COLO829 (cell line): ENCODE measurements around the gene FBLN2.

Experiments used
- DNase-seq: peaks from one replicate; pipeline ENCODE4 v3.0.0; 2012; ENCODE audit warnings: low spot score

The FBLN2 gene

DNA sequence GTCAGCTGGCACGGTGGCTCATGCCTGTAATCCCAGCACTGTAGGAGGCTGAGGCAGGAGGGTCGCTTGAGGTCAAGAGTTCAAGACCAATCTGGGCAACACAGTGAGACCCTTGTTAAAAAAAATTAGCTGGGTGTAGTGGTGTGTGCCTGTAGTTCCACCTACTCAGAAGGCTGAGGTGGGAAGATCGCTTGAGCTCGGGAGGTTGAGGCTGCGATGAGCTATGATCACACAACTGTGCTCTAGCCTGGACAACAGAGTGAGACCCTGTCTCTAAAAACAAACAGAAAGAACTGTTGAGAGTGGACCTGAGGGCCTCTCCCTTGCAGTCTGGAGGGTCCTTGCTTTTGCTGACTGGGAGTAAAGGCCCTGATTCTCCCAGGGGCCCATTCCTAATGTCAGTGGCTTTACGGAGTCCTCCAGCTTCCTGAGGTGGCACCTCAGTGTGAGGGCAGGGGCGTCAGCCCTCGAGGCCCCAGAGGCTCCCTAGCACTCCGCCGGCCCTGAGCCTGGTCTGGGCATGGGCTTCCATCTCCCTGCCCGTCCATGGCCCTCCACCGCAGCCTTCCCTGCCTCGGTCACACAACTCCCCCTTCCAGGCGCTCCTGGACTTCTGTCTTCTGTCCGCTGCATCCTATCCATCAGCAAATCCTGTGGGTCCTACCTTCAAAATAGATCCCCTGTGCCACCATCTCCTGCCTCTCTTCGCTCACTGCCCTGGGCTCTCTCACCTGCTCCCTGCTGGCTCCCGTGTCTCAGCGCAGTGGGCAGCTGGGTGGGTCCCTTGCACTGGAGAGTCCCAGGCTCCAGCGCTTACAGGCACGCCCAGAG, 19.0 kb downstream of the FBLN2 start:
- DNase-seq: no peak

DNA sequence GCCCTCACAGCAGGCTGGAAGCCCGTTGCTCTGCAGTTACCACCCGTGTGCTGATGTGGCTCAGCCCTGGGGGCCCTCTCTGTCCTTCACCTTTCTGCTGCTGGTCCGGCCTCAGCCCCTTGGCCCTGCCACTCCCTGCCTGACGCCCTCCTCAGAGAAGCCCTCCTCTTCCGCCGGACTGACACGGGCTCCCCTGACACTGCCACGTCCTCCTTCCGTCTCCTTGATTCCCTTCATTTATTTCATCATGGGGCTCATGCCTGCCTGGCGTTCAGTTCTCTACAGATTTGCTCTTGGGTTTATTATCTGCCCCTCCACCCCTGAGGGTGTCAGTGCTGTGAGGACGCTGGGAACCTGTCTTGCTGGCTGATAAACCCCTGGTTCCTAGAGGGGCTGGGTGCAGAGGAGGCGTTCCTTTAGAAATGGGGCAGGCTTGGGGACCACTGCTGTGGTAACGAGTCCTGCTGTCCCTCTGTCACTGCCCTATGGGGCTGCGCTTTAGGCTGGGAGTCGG, 19.6 kb downstream of the FBLN2 start:
- no peak for DNase-seq

DNA sequence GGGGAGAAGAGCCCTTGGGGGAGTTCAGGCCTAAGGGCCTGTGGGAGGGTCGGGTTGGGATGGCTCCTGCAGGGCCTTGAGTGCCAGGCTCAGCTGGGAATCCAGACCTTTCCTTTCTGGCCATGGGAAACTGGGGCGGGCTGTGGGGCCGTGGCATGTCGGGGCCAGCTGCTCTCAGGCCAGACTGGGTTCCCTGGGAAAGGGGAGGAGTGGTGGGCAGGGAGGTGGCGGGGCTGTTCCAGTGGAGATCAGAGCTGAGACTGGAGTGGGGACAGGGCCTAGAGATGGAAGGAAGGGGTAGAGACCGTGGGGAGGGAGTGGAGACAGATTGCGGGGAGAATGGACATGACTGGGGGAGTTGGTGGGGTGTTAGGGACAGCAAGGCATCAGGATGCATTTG, 20.3 kb downstream of the FBLN2 start:
- no peak for DNase-seq

GRCh38 chr3:13569641-13570390, 20.9 kb downstream of the FBLN2 start:
- no peak for DNase-seq

GRCh38 chr3:13570391-13571194, 21.7 kb downstream of the FBLN2 start:
- no peak for DNase-seq

DNA sequence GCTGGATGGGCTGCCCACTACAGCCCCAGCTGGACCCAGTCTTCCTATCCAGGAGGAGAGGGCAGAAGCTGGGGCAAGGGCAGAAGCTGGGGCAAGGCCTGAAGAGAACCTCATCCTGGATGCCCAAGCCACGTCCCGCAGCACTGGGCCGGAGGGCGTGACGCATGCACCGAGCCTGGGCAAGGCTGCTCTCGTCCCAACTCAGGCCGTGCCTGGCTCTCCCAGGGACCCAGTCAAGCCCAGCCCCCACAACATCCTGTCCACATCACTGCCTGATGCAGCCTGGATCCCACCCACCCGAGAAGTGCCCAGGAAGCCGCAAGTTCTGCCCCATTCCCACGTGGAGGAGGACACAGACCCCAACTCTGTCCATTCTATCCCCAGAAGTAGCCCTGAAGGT, 22.3 kb downstream of the FBLN2 start:
- no peak for DNase-seq

DNA sequence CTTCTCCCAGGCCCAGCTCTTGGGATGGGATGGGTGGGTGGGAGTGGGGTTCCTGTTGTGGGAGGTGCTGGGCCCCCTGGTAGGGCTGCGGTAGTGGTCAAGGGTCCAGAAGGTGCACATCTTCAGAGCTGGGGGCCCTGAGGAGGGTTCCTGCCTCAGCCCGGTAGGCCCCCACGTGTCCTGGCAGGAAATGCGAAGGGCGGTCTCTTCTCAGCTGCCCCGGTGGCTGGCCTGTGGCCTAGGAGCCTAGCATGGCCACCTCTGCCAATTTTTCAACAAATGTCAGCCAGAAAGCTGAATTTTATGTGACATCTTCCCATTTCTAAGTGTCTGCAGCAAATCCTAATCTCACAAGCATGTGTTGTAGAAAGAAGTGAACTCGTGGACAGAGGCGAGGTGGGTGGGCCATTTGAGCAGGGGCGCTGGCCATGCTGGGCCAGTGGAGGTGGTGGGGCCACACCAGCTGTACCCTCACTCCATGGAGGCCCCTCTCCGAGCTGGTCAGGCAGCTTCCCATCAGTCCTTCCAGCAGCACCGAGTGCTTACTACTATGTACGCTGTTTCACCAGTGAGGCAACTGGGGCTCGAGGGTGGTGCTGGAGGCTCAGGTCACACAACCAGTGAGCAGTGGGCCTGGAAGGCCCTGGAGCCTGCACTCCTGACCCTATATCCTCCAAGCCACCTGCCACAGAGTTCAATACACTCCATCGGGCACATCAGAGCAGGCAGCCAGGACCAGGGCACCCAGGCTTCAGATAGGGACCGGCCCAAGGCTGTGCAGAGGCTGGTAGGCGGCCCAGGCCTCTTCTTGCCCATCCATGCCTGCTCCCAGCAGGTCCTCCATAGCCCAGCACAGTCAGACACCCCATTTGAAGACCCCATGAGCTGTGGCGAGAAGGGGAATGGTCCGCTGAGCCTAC, 23.2 kb downstream of the FBLN2 start:
- DNase-seq: no peak

- no peak for DNase-seq
These were observed 24.1 kb downstream of the FBLN2 start for GRCh38 chr3:13572926-13573623.

DNA sequence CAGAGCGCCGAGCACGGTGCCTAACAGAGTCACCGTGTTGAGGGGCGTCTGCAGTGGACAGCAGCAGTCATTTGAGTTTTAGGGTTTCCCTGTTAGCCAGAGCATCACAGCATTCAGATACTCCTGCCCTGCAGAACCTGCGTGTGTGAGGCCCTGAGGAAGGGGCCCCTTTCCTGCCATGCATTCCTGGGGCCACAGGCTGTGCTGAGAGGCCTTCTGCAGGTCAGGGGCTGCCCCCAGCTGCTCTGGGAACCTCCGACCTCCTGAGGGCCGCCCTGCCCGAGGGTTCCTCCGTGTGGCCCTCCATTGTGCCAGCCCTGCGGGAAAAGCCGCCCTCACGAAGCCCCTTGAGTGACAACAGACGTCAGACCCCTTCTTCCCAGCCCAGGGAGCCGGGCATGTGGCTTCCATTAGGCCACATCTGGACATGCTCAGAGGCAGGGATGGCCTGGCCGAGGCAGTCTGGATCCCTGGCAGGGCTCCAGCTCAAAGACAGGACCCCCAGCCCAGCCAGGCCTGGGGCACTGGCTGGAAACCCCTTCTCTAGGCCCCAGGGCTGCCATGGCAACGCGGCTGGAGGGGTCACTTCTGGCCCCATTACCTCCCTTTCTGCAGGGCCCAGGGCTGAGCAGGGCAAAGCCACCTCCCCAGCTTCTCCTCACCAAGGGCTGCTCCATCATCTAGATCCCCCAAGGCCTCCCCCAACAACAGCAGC, 25.3 kb downstream of the FBLN2 start:
- no peak for DNase-seq

DNA sequence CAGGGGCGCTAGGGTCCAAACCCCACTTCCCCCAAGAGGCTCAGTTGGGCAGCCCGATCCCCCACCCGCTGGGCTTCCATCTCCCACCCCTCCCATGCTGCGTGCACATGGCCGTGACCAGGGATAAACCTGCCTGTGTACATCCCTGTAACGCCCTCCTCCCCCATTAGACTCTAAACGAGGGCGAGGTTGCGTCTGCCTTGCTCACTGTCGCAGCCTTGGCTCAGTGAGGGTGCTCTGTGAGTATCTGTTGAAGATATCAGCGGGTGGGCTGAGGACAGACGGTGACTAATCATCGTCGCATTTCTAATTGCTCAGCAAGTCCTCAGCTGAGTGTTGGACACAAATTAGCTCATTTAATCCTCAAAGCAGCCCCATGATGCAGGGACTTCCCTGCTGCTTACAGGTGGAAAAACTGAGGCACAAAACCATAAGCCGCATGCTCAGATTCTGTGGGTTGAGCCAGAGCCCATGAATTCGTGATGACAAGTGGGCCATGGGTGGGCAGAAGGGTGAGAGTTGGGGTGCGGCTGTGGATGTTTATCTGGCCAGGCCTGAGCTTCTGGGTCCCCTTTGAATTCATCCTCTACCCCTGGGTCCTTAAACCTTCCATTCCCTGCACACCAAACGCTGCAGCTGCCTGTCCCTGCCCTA, 26.0 kb downstream of the FBLN2 start:
- no peak for DNase-seq

GRCh38 chr3:13575459-13576061, 26.6 kb downstream of the FBLN2 start:
- DNase-seq: no peak

- no peak for DNase-seq
These were observed 28.5 kb downstream of the FBLN2 start for GRCh38 chr3:13577181-13578121.

- no peak for DNase-seq
These were observed 29.3 kb downstream of the FBLN2 start for GRCh38 chr3:13578251-13578650.

GRCh38 chr3:13579063-13579462, 30.1 kb downstream of the FBLN2 start:
- DNase-seq: no peak

DNA sequence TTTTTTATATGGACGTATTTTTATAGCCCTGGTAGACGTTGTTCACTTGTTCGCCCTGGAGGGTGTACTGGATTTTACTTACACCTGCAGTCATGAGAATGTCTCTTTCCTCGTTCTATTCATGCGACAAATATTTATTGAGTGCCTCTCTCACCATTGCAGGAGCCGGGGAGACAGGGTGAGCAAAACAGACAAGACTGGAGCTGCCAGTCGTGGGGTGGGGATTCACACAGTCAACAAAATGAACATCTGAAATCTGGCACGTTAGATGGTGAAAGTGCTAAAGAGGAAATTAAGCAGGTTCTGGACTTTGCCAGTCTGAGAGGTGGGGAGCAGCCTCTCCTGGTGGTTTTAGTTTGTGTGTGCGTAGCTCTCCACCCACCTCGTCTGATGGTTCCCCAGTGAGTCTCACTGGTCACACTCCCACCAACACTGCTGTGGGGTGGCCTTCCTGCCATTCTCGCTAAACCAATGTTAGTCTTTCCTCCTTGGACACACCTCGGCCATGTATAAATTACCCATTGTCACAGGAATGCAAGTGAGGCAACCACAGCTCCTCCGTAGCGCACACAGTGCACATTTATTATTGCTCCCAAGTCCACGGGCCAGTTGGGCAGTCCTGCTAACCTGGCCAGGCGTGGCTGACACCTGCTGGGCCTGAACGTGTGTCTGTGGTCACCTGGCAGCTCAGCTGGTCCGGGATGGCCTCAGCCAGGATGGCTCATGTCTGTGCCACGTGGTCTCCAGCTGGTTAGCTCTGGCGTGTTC, 31.5 kb downstream of the FBLN2 start:
- no peak for DNase-seq

DNA sequence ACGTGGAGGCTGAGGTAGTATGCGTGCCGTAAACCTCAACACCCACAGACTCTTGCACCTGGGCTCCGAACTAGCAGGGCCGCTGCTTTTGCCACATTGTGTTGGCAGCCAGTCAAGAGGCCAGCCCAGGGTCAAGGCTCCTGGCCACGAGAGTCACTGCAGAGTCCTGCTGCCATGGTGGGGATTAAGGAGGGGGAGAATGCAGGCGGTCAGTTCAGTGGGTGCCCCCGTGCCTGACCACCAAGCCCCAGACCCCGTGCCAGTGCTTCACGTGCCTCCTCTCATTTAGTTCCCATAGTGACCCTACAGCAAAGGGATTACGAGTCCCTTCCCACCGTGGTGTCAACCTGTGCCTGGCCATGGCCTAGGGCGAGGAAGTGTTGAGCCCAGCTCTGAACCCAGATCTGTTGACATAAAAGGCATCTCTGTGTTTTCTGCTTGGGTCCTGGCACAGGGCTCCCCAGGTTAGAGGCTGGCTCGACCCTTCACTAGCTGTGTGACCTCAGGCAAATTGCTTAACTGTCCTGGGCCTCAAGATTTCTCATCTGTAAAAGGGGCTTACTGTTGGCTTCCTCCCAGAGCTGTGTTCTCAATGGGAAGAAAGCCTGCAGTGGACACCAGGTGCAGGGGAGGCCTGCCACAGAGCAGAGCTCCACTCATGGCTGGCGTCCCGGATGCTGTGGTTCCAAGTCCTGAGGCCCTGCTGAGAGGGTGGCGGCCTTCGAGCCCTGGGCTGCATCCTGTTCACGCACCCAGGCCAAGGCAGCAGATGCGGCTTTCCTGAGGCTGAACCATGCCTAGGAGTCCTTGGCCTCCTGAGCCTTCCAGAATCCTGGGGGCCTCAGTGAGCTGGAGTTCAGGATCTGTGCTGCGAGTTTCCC, 32.8 kb downstream of the FBLN2 start:
- no peak for DNase-seq
